B cell (primary cell): ENCODE measurements around the gene NONO.

Experiments
- CTCF ChIP-seq: fragments of 200-600 bp; IDR thresholded peaks from one replicate; pipeline ENCODE4 v1.8.0; 2022; ENCODE audit warnings: antibody characterized with exemption, mild to moderate bottlenecking
- EZH2 ChIP-seq: IDR thresholded peaks from 2 replicates; pipeline ENCODE4 v1.6.1; 2012; ENCODE audit warnings: borderline replicate concordance, low read depth, mild to moderate bottlenecking, moderate library complexity, low read length; ENCODE audit not compliant: insufficient read depth, poor library complexity, severe bottlenecking

- no peak for TF ChIP-seq CTCF
- no peak for TF ChIP-seq EZH2
Observed at GRCh38 chrX:71296806-71297205, 13.4 kb downstream of the NONO start.
